NCI-H146 (cell line): Measurements from ENCODE around the gene RNF222.

Source experiments
- DNase-seq: peaks from one replicate; lab custom pipeline; 2025; lab: John Stamatoyannopoulos, UW

RNF222 gene

GRCh38 chr17:8345052-8345690, 52.5 kb downstream of the RNF222 start:
- no peak for DNase-seq

DNA sequence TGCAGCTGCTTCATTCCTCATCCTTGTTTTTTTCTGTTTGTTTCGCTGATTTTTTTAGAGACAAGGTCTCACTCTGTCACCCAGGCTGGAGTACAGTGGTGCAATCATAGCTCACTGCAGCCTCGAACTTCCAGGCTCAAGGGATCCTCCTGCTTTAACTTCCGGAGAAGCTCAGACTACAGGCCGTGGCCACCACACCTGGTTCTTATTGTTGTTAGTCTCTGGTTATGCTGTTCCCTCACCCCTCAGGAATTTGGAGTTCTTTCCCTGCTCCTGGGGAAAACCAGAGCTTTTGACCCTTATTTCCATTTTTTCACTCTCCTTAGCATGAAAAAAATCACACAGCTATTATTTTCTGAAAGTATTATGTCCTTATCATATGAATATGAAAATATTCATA, 56.2 kb downstream of the RNF222 start:
- no peak for DNase-seq
